Kidney capillary endothelial cell (primary cell): ENCODE results near the gene RASGRF1.

Source experiments
- DNase-seq: peaks from one replicate; pipeline ENCODE4 v3.0.0-alpha.2; 2018; ENCODE audit warnings: low spot score

Gene RASGRF1

DNA sequence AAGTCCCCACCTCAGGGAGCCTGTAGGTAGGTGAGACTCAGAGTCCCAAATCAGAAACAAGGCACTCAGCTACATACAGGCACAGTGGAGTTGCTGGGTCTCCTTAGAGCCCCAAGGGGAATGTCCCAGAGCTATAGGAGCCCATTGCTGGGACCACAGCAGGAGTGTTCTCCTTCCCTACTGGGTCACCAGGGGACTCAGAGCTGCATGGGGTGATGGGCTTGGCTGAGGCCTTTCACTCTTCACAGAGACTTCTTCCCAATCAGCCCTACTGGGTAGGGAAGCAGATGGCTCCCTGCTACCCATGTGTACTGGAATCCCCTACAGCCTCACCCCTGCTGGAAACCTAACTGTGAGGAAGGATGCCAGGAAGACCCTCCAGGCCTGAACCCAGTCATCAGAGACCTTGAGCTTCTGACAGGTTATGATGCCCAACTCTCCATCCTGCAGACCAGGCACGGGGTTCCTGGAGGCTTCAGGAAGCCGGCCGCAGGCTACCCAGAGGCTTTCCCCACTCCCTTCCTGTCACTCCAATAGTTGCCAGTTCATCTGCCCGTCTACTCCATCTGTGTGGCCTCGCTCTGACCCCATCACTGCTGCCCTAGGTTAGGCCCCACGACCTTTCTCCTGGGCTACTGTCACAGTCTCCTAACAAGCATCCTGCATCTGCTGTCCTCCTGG, 24.0 kb downstream of the RASGRF1 start:
- DNase-seq = no peak

DNA sequence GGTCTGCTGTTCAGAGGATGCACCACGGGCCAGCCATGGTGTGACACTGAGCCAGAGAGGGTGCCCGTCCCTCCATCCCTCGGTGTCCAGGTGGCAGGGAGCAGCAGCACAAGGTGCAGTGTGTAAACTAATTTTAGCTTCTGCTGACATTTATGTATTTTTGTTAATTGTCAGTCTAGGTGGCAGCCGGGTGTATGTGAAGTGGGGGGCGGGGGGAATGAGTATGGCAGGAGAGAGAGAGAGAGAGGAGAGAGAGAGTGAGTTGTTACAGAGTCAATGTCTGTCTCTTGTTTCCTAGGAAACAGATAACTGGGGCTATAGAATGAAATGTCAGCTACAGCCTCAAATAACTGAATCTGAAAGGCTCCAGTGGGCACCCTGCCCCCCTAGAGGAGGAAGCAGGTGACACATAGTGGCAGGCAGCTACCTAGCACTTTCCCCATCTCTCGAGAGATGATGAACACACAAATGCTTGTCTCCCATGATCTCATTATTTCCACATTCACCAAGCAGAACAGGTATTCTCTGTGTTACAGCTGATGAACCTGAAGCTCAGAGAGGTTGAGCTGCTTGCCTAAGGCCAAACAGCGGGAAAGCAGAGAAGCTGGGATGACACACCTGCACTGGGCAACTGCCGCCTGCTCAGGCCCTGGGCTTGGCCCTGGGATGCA, 24.7 kb downstream of the RASGRF1 start:
- no peak for DNase-seq

DNA sequence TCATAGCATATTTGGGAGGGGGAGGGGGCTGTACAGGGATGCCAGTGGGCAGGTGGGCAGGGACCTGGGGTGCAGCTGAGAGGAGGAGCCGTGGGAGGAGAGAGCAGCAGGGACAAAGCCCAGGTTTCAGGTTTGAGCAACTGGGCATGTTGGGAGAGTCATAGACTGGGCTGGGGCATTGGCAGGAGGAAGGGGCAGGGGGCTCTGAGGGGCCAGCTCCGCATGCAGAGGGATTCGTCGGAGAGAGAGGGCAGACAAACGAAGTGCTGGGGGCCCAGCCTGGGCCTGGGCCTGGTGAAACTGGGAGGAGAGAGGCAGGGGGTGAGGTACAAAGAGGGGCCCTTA, 25.2 kb downstream of the RASGRF1 start:
- DNase-seq = no peak

GRCh38 chr15:79064496-79064895, 26.1 kb downstream of the RASGRF1 start:
- DNase-seq = no peak

DNA sequence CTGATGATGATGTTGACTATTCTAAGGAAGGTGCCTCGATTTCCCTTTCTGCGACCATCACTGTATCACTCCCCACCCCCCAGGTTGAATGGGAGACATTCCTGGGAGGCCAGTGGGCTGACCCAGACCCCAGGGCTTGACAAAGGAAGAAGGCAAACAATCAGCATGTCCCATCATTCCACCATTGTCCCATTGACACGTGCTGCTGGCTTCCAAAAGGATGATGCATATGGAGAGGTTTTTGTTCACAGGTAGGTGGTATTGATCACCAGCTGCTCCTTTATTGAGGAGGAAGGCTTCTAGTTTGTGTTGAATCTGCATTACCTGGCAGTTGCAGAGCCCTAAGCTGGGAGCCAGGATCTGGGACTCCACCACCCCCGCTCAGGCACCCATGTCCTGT, 30.4 kb downstream of the RASGRF1 start:
- no peak for DNase-seq

DNA sequence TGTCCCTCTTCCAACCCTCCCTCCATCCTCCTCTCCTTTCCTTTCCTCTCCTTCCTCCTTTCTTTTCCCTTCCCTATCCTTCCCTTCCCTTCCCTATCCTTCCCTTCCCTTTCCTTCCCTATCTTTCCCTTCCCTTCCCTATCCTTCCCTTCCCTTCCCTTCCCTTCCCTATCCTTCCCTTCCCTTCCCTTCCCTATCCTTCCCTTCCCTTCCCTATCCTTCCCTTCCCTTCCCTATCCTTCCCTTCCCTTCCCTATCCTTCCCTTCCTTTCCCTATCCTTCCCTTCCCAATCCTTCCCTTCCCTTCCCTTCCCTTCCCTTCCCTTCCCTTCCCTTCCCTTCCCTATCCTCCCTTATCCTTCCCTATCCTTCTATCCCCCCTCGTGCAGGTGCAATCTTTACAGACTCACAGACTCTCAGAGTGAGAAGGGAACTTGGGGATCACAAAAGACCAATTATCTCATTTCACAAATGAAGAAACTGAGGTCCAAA, 31.5 kb downstream of the RASGRF1 start:
- DNase-seq = no peak

GRCh38 chr15:79058260-79058850, 32.2 kb downstream of the RASGRF1 start:
- DNase-seq = no peak

- no peak for DNase-seq
Observed at GRCh38 chr15:79057050-79057449, 33.5 kb downstream of the RASGRF1 start.

DNA sequence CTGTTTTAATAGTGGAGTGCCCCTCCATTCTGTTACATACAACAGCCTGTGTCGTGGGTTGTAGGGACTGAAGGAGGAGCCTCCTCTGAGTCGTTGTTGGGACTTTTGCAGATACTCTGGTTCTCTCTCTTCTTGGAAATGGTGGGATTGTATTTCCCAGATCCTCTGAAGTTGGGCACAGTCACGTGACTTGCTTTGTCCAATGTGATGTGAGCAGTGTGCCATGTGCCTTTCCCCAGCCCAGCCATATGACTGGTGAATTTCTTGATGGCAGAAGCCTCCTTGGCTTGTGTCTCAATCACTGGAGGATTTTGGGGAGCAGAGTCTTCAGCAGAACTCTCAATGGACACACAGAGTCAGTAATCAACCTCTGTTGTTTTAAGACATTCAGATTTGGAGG, 36.2 kb downstream of the RASGRF1 start:
- DNase-seq = no peak

GRCh38 chr15:79053894-79054293, 36.7 kb downstream of the RASGRF1 start:
- DNase-seq = no peak

DNA sequence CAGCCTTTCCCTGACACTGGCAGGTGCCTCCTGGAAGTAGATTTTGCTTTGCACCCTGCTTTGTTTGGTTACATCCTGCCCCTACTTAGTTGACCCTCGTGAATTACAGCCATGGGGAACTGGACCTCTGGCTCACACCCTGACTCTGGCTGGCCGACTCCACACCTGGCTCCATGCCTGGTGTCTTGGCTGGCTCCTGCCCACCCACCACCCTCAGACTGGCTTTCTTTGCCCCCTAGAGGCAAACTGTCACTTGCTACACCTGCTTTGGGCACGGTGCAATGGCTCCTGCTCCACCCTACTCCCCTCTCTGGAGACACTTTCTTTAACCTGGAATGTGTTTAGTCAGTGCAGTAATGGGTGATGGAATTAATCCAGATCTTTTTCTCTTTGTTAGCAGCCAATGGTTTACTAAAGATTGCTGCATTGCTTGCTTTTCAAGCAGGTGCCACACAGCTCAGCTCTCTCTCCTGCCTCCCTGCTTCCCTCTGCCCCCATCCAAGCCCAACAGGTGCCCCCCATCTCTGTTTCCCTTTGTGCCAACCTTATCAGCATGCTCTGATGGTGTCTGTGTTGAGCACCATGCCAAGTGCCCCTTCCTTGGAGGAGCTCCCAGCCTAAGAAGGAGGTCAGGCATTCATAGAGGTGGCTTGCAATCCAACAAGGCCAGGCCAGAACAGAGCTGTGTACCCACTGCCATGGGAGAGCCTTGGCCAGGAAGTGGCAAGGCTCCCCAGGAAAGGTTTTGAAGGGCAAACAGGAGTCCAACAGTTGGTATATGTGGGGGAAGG, 38.4 kb downstream of the RASGRF1 start:
- DNase-seq = no peak

- no peak for DNase-seq
Observed at GRCh38 chr15:79051029-79051428, 39.6 kb downstream of the RASGRF1 start.

GRCh38 chr15:79050341-79050740, 40.2 kb downstream of the RASGRF1 start:
- DNase-seq = no peak

DNA sequence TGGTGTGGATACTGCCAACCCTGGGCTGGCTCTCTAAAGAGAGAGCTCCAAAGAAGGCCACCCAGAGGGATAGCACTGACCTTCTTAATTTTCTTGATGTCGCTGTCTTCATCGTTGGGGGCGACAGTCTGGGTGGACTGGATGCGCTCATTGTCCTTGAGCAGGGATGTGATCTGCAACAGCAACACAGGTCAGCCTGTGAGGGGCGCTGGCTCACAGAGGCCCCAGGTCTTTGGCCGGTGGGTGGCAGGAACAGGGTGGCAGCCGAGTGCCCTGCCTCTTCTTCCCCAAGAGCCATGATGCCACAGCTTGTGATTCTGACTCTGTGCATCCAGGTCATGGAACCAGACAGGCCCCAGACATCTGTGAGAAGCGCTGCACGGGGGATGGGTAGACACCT, 41.2 kb downstream of the RASGRF1 start:
- no peak for DNase-seq

DNA sequence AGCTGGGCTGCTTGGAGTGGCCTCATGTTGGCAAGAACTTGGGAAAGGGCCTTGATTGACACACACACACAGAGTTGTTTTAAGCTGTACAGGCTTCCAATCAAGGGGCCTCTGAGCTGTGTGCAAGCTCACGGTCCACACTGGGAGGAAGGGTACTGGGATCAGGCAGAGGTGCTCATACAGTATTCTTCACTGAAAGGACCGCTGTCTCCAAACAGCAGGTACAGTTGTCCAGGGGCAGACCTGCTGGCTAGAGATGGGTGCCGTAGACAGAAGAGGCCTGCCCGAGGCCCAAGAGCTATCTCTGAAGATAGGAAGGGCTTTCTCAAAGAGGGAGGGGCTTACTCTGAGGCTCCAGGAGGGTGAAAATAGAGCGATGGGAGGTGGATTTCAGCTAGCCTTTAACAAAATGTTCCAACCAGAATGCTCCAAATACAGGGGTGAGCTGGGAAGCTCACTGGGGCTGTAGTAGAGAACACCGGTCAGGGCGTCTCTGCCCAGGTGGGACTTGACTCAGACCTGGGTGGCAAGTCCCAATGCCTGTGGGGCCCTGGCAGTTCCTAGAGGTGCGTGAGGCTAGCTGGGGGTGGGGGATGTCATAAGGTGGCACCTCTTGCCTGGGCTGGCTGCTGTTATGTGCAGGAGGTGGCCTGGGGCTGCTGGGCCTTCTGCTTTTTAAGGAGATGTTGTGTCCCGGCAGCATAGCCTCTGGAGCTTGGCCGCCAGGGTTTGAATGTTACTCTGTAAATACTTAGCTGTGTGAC, 42.7 kb downstream of the RASGRF1 start:
- DNase-seq = no peak

GRCh38 chr15:79046691-79047404, 43.7 kb downstream of the RASGRF1 start:
- DNase-seq = no peak

DNA sequence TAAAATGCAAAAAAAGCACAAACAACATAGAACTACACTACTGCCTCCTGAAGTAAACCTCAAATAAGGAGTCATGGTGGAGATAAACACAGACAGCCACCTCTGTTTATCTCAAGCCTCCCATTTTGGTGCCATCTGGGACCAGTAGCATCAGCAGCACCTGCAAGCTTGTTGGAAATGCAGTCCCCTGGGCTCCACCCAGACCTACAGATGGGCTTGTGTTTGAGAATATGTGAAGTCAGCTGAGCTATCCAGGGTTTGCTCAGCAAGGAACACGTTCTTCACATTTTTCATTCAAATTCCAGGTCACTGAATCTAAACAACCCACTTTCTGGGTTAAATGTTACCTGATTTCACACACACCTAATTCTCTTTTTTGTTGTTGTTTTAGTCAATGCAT, 45.5 kb downstream of the RASGRF1 start:
- no peak for DNase-seq

DNA sequence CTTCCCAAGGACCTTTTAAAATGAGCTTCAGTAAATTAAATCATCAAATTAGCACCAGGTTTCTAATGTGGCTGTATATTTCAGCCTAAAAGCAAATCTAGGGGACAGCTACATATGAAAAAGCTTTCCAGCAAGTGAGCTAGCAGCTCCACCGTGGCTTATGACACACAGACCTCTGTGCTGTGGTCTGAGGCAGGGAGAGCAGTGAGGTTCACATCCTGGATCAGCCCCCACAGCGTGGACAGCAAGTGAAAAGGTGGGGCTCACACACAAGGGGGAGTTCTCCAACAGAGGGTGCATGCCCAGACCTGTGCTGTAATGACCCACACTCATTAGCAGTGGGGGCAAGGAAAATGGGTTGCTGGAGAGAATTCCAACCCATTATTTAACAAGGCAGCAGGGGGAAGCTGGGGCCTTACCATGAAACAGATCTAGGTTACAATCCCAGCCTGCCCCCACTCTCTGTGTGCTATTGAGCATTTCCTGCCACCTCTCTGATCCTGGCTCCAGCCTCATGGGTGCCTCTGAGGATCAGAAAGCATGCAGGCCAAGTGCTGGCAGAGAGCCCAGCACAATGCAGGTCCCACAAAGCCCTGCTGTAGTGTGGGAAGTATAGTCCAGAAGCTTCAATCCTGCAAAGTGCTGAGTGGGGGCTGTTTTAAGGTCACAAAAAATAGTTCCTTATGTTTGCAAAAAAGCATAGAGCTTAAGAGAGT, 48.2 kb downstream of the RASGRF1 start:
- DNase-seq = no peak

GRCh38 chr15:79041601-79042168, 48.9 kb downstream of the RASGRF1 start:
- DNase-seq = no peak

DNA sequence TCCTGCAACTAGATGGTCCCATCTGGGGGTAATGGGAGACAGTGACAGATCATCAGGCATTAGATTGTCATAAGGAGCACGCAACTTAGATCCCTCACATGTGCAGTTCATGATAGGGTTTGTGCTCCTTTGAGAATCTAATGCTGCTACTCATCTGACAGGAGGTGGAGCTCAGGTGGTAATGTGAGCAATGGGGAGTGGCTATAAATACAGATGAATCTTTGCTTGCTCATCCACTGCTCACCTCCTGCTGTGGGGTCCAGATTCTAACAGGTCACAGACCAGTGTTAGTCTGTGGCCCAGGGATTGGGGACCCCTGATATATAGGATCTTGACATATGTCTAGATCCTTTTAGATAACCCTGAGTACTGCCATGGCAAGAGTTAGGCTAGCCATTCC, 52.7 kb downstream of the RASGRF1 start:
- no peak for DNase-seq
